ENCODE data around the gene CABCOCO1.
A peak's percentile ranks its signal among the peaks of the same experiment; 100 is the strongest.

The CABCOCO1 gene

GRCh38 chr10:61750943-61751471 lies 88.3 kb downstream of the CABCOCO1 start:
- TF ChIP-seq ZFP30 (CRISPR knock-in tag; IDR thresholded peaks at IDR 0.05): no peak
- no peak for TF ChIP-seq ESRRG (CRISPR knock-in tag; IDR thresholded peaks at IDR 0.05)
- TF ChIP-seq CSDC2 (CRISPR knock-in tag; IDR thresholded peaks at IDR 0.05): no peak
- TF ChIP-seq ARNTL (CRISPR knock-in tag; IDR thresholded peaks at IDR 0.05; ENCODE audit: borderline replicate concordance, low read depth): no peak
- no peak for TF ChIP-seq ZC3H10 (CRISPR knock-in tag; IDR thresholded peaks at IDR 0.05)
- TF ChIP-seq, protein P1, sequence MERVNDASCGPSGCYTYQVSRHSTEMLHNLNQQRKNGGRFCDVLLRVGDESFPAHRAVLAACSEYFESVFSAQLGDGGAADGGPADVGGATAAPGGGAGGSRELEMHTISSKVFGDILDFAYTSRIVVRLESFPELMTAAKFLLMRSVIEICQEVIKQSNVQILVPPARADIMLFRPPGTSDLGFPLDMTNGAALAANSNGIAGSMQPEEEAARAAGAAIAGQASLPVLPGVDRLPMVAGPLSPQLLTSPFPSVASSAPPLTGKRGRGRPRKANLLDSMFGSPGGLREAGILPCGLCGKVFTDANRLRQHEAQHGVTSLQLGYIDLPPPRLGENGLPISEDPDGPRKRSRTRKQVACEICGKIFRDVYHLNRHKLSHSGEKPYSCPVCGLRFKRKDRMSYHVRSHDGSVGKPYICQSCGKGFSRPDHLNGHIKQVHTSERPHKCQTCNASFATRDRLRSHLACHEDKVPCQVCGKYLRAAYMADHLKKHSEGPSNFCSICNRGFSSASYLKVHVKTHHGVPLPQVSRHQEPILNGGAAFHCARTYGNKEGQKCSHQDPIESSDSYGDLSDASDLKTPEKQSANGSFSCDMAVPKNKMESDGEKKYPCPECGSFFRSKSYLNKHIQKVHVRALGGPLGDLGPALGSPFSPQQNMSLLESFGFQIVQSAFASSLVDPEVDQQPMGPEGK (CRISPR knock-in tag; IDR thresholded peaks at IDR 0.05; ENCODE audit: borderline replicate concordance): no peak
- TF ChIP-seq TOX (CRISPR knock-in tag; IDR thresholded peaks at IDR 0.05; ENCODE audit: borderline replicate concordance): no peak
- TF ChIP-seq ISL1 (CRISPR knock-in tag; IDR thresholded peaks at IDR 0.05): no peak
- no peak for TF ChIP-seq OSR1 (CRISPR knock-in tag; IDR thresholded peaks at IDR 0.05)
- TF ChIP-seq TCF4 (CRISPR knock-in tag; IDR thresholded peaks at IDR 0.05; ENCODE audit: borderline replicate concordance): no peak
- TF ChIP-seq CSRNP3 (CRISPR knock-in tag; IDR thresholded peaks at IDR 0.05): no peak
- ATAC-seq: peak; percentile 95

GRCh38 chr10:61751599-61751998 lies 88.9 kb downstream of the CABCOCO1 start:
- no peak for TF ChIP-seq TCF4 (CRISPR knock-in tag; IDR thresholded peaks at IDR 0.05; ENCODE audit: borderline replicate concordance)
- no peak for TF ChIP-seq ZC3H10 (CRISPR knock-in tag; IDR thresholded peaks at IDR 0.05)
- no peak for TF ChIP-seq PPARA (CRISPR knock-in tag; IDR thresholded peaks at IDR 0.05; ENCODE audit: borderline replicate concordance)
- TF ChIP-seq, protein P1 (CRISPR knock-in tag; IDR thresholded peaks at IDR 0.05; ENCODE audit: borderline replicate concordance): no peak
- TF ChIP-seq BACH2 (CRISPR knock-in tag; IDR thresholded peaks at IDR 0.05; ENCODE audit: borderline replicate concordance): no peak
- TF ChIP-seq SNAI2 (CRISPR knock-in tag; IDR thresholded peaks at IDR 0.05): no peak
- TF ChIP-seq ZNF565 (CRISPR knock-in tag; conservative IDR thresholded peaks at IDR 0.05; ENCODE audit: low read depth): no peak
- TF ChIP-seq ZNF70 (CRISPR knock-in tag; IDR thresholded peaks at IDR 0.05): no peak
- no peak for TF ChIP-seq CSRNP3 (CRISPR knock-in tag; IDR thresholded peaks at IDR 0.05)
- TF ChIP-seq ISL1 (CRISPR knock-in tag; IDR thresholded peaks at IDR 0.05): no peak
- TF ChIP-seq ESRRG (CRISPR knock-in tag; IDR thresholded peaks at IDR 0.05): no peak
- no peak for TF ChIP-seq ARNTL (CRISPR knock-in tag; IDR thresholded peaks at IDR 0.05; ENCODE audit: borderline replicate concordance, low read depth)
- no peak for TF ChIP-seq POU6F1 (CRISPR knock-in tag; IDR thresholded peaks at IDR 0.05; ENCODE audit: borderline replicate concordance, low read depth)
- TF ChIP-seq ZNF8 (CRISPR knock-in tag; IDR thresholded peaks at IDR 0.05): no peak
- no peak for TF ChIP-seq RARB (CRISPR knock-in tag; IDR thresholded peaks at IDR 0.05)
- no peak for TF ChIP-seq GLIS3 (CRISPR knock-in tag; IDR thresholded peaks at IDR 0.05)
- TF ChIP-seq TOX (CRISPR knock-in tag; IDR thresholded peaks at IDR 0.05; ENCODE audit: borderline replicate concordance): no peak
- no peak for TF ChIP-seq OSR1 (CRISPR knock-in tag; IDR thresholded peaks at IDR 0.05)
- TF ChIP-seq TSHZ2 (CRISPR knock-in tag; IDR thresholded peaks at IDR 0.05): no peak
- ATAC-seq: peak; percentile 14; the same call in 1 of the 3 replicates

All from SK-N-SH treated with all-trans-retinoic acid at 6 μM for 48 hours (cell line).